ENCODE data around the gene TROAP. TPM values are rescaled to one million over a fixed set of nuclear protein-coding genes. Genes with fewer than 3 reads are reported as not detected.

TROAP gene
- total and polyA plus RNA-seq, 2 donors, result 0.48 to 10.4 TPM

GRCh38 chr12:49288412-49288853 is 34.6 kb upstream of the TROAP start:
- Histone ChIP-seq H3K4me1 (ENCODE audit: insufficient read depth) (no peaks in the 10 kb centered on the region), H3K36me3 (ENCODE audit: insufficient read depth) (no peaks in the 10 kb centered on the region), H3K4me3 (ENCODE audit: low read depth, low read length) (no peak overlapping the region), H3K27ac (ENCODE audit: low read depth) (no peak overlapping the region)
- DNase-seq (ENCODE audit: extremely low spot score), result no peak
- 10% methylated on average over 11 of the region's 11 CpGs for WGBS

GRCh38 chr12:49288922-49289555 is 34.0 kb upstream of the TROAP start:
- DNase-seq (ENCODE audit: extremely low spot score), result no peak
- Histone ChIP-seq H3K27ac (ENCODE audit: low read depth) (no peak overlapping the region), H3K36me3 (ENCODE audit: insufficient read depth) (no peaks in the 10 kb centered on the region), H3K4me1 (ENCODE audit: insufficient read depth) (no peaks in the 10 kb centered on the region), H3K4me3 (ENCODE audit: low read depth, low read length) (no peak overlapping the region)
- WGBS, result 83% methylated on average over 9 of the region's 9 CpGs

GRCh38 chr12:49292729-49293055 is 30.4 kb upstream of the TROAP start:
- Histone ChIP-seq H3K4me1 (ENCODE audit: insufficient read depth) (peaks cover 3% of the 10 kb centered on the region), H3K27ac (ENCODE audit: low read depth) (no peak overlapping the region), H3K4me3 (ENCODE audit: low read depth, low read length) (no peak overlapping the region), H3K36me3 (ENCODE audit: insufficient read depth) (no peaks in the 10 kb centered on the region)
- no peak for DNase-seq (ENCODE audit: extremely low spot score)
- WGBS, result 65% methylated on average over 7 of the region's 7 CpGs

- WGBS, result 24% methylated on average over 18 of the region's 18 CpGs
- Histone ChIP-seq H3K4me1 (ENCODE audit: insufficient read depth) (peaks cover 3% of the 10 kb centered on the region), H3K36me3 (ENCODE audit: insufficient read depth) (no peaks in the 10 kb centered on the region), H3K27ac (ENCODE audit: low read depth) (no peak overlapping the region), H3K4me3 (ENCODE audit: low read depth, low read length) (no peak overlapping the region)
- DNase-seq (ENCODE audit: extremely low spot score), result no peak
Measured at GRCh38 chr12:49293056-49293956, 29.7 kb upstream of the TROAP start.

- Histone ChIP-seq H3K27ac (ENCODE audit: low read depth) (no peak overlapping the region), H3K36me3 (ENCODE audit: insufficient read depth) (no peaks in the 10 kb centered on the region), H3K4me1 (ENCODE audit: insufficient read depth) (peaks cover 3% of the 10 kb centered on the region), H3K4me3 (ENCODE audit: low read depth, low read length) (no peak overlapping the region)
- WGBS, result 79% methylated on average over 8 of the region's 8 CpGs
- DNase-seq (ENCODE audit: extremely low spot score), result no peak
Measured at GRCh38 chr12:49294086-49294803, 28.8 kb upstream of the TROAP start.

GRCh38 chr12:49294804-49295081 is 28.3 kb upstream of the TROAP start:
- H3K4me3 ChIP-seq (ENCODE audit: low read depth, low read length), result no peak overlapping the region
- peaks cover 3% of the 10 kb centered on the region for H3K4me1 ChIP-seq (ENCODE audit: insufficient read depth)
- no peak for DNase-seq (ENCODE audit: extremely low spot score)
- no peaks in the 10 kb centered on the region for H3K36me3 ChIP-seq (ENCODE audit: insufficient read depth)
- H3K27ac ChIP-seq (ENCODE audit: low read depth), result no peak overlapping the region
- WGBS, result 57% methylated on average over 5 of the region's 5 CpGs

GRCh38 chr12:49295082-49295936 is 27.7 kb upstream of the TROAP start, which contains the start of gene PRPH:
PRPH (plus strand) TSS chr12:49295147; CDS start chr12:49295201, 54 bp downstream.
- no peak for DNase-seq (ENCODE audit: extremely low spot score)
- Histone ChIP-seq H3K27ac (ENCODE audit: low read depth) (no peak within 1 kb of the TSS), H3K36me3 (ENCODE audit: insufficient read depth) (no peaks in the 10 kb centered on the region), H3K4me1 (ENCODE audit: insufficient read depth) (peaks cover 3% of the 10 kb centered on the region), H3K4me3 (ENCODE audit: low read depth, low read length) (no peak within 1 kb of the TSS)
- WGBS, result 13% methylated on average over 82 of the region's 82 CpGs

GRCh38 chr12:49296034-49296835 is 26.8 kb upstream of the TROAP start:
- Histone ChIP-seq H3K27ac (ENCODE audit: low read depth) (no peak overlapping the region), H3K36me3 (ENCODE audit: insufficient read depth) (no peaks in the 10 kb centered on the region), H3K4me3 (ENCODE audit: low read depth, low read length) (no peak overlapping the region), H3K4me1 (ENCODE audit: insufficient read depth) (peaks cover 3% of the 10 kb centered on the region)
- 16% methylated on average over 54 of the region's 54 CpGs for WGBS
- DNase-seq (ENCODE audit: extremely low spot score), result no peak

- DNase-seq (ENCODE audit: extremely low spot score), result no peak
- peaks cover 3% of the 10 kb centered on the region for H3K4me1 ChIP-seq (ENCODE audit: insufficient read depth)
- 3% methylated on average over 77 of the region's 77 CpGs for WGBS
- H3K27ac ChIP-seq (ENCODE audit: low read depth), result no peak overlapping the region
- no peaks in the 10 kb centered on the region for H3K36me3 ChIP-seq (ENCODE audit: insufficient read depth)
- no peak overlapping the region for H3K4me3 ChIP-seq (ENCODE audit: low read depth, low read length)
Measured at GRCh38 chr12:49296836-49297694, 26.0 kb upstream of the TROAP start.

- H3K4me3 ChIP-seq (ENCODE audit: low read depth, low read length), result no peak overlapping the region
- no peak for DNase-seq (ENCODE audit: extremely low spot score)
- no peak overlapping the region for H3K27ac ChIP-seq (ENCODE audit: low read depth)
- 21% methylated on average over 8 of the region's 8 CpGs for WGBS
- H3K36me3 ChIP-seq (ENCODE audit: insufficient read depth), result no peaks in the 10 kb centered on the region
- peaks cover 3% of the 10 kb centered on the region for H3K4me1 ChIP-seq (ENCODE audit: insufficient read depth)
Measured at GRCh38 chr12:49297695-49298060, 25.4 kb upstream of the TROAP start.

GRCh38 chr12:49298160-49298559 is 24.9 kb upstream of the TROAP start:
- H3K36me3 ChIP-seq (ENCODE audit: insufficient read depth), result no peaks in the 10 kb centered on the region
- no peak overlapping the region for H3K27ac ChIP-seq (ENCODE audit: low read depth)
- WGBS, result 49% methylated on average over 6 of the region's 6 CpGs
- H3K4me1 ChIP-seq (ENCODE audit: insufficient read depth), result peaks cover 3% of the 10 kb centered on the region
- H3K4me3 ChIP-seq (ENCODE audit: low read depth, low read length), result no peak overlapping the region
- no peak for DNase-seq (ENCODE audit: extremely low spot score)

- 38% methylated on average over 4 of the region's 4 CpGs for WGBS
Measured at GRCh38 chr12:49301760-49302159, 21.3 kb upstream of the TROAP start.

More at GRCh38 chr12:49301760-49302159, 21.3 kb upstream of the TROAP start:
- H3K4me3 ChIP-seq (ENCODE audit: low read depth, low read length), result no peak overlapping the region
- no peak for DNase-seq (ENCODE audit: extremely low spot score)
- no peak overlapping the region for H3K27ac ChIP-seq (ENCODE audit: low read depth)
- no peaks in the 10 kb centered on the region for H3K4me1 ChIP-seq (ENCODE audit: insufficient read depth)
- no peaks in the 10 kb centered on the region for H3K36me3 ChIP-seq (ENCODE audit: insufficient read depth)
